ENCODE results near the gene FAM13A. TPM values are rescaled to one million over a fixed set of nuclear protein-coding genes. Genes with fewer than 3 reads are reported as not detected.

The FAM13A gene
- total RNA-seq, 2 experiments from 2014 or later: 9.6 to 10.2 TPM

GRCh38 chr4:88734403-88734949 lies 322.5 kb downstream of the FAM13A start:
- no peaks in the 10 kb centered on the region for H3K9me3 ChIP-seq (ENCODE audit: control insufficient read depth in 1 of 2, insufficient read depth in 1 of 2, low read length in 2 of 2)
- Mint-ChIP-seq H3K9me3 (no peaks in the 10 kb centered on the region), H3K4me1 (ENCODE audit: low read depth) (peaks cover 27% of the 10 kb centered on the region), H3K36me3 (ENCODE audit: low read depth) (peaks cover 15% of the 10 kb centered on the region), H3K27ac (peak overlapping the region; percentile 24), H3K27me3 (no peaks in the 10 kb centered on the region), H3K4me3 (no peak overlapping the region)
- no peaks in the 10 kb centered on the region for H3K27me3 ChIP-seq (ENCODE audit: control insufficient read depth in 1 of 2, insufficient read depth in 2 of 2, low read length in 2 of 2)
- ChIA-PET CTCF (no interaction called here), POLR2A (no interaction called here)
- H3K27ac ChIP-seq (ENCODE audit: low read depth in 1 of 2, low read length in 2 of 2): no peak overlapping the region
- peaks cover 23% of the 10 kb centered on the region for H3K36me3 ChIP-seq (ENCODE audit: insufficient read depth, low read length)
- no peak for DNase-seq
- TF ChIP-seq CTCF (IDR thresholded peaks at IDR 0.05): no peak
- ATAC-seq (ENCODE audit: poor library complexity): no peak
- H3K4me1 ChIP-seq (ENCODE audit: insufficient read depth, low read length): peaks cover 17% of the 10 kb centered on the region
- intact Hi-C loops (cut with DNase I, micrococcal nuclease): no loop called here
- no peak overlapping the region for H3K4me3 ChIP-seq (ENCODE audit: low read length)

DNA sequence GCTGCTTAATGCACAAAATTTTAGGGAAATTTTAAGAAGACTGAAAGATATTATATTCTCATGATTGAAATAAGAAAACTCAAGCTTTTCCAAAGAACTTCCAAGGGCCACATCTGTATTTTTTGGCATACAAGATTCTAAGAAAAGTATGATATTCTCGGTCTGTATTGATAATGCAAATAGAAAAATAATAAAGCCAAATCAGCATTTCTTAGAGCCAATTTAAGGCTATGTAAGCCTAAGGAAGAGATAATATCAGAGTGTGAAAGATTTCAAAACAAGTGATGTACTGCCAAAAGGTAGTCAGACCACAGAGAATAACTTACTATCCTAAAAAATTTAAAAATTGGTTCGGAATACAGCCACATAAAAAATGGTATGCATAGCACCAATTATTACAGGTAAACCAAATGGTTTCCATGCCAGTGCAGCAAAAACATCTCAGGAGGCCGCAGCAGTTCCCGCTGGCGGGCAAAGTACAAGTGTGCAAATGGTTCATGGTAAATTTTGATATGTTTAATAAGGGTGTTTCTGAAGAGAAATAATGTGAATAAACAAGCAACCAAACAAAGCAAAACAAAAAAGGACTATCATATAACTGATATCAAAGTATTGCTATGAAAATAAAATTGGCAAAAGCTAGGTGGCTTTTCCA lies 324.1 kb downstream of the FAM13A start:
- H3K27ac Mint-ChIP-seq: no peak overlapping the region
- ChIA-PET CTCF (no interaction called here), POLR2A (no interaction called here)
- no peaks in the 10 kb centered on the region for H3K27me3 Mint-ChIP-seq
- Histone ChIP-seq H3K27me3 (ENCODE audit: control insufficient read depth in 1 of 2, insufficient read depth in 2 of 2, low read length in 2 of 2) (no peaks in the 10 kb centered on the region), H3K9me3 (ENCODE audit: control insufficient read depth in 1 of 2, insufficient read depth in 1 of 2, low read length in 2 of 2) (no peaks in the 10 kb centered on the region), H3K27ac (ENCODE audit: low read depth in 1 of 2, low read length in 2 of 2) (no peak overlapping the region), H3K36me3 (ENCODE audit: insufficient read depth, low read length) (peaks cover 33% of the 10 kb centered on the region), H3K4me1 (ENCODE audit: insufficient read depth, low read length) (peaks cover 6% of the 10 kb centered on the region), H3K4me3 (ENCODE audit: low read length) (no peak overlapping the region)
- TF ChIP-seq CTCF (IDR thresholded peaks at IDR 0.05): no peak
- DNase-seq (no peak), ATAC-seq (ENCODE audit: poor library complexity) (no peak)
- H3K36me3 Mint-ChIP-seq (ENCODE audit: low read depth): peaks cover 27% of the 10 kb centered on the region
- intact Hi-C loops (cut with DNase I, micrococcal nuclease): no loop called here
- H3K9me3 Mint-ChIP-seq: no peaks in the 10 kb centered on the region
- H3K4me1 Mint-ChIP-seq (ENCODE audit: low read depth): peaks cover 16% of the 10 kb centered on the region
- H3K4me3 Mint-ChIP-seq: no peak overlapping the region

- Histone ChIP-seq H3K4me1 (ENCODE audit: insufficient read depth, low read length) (no peaks in the 10 kb centered on the region), H3K4me3 (ENCODE audit: low read length) (no peak overlapping the region), H3K36me3 (ENCODE audit: insufficient read depth, low read length) (peaks cover 46% of the 10 kb centered on the region), H3K9me3 (ENCODE audit: control insufficient read depth in 1 of 2, insufficient read depth in 1 of 2, low read length in 2 of 2) (no peaks in the 10 kb centered on the region), H3K27ac (ENCODE audit: low read depth in 1 of 2, low read length in 2 of 2) (no peak overlapping the region), H3K27me3 (ENCODE audit: control insufficient read depth in 1 of 2, insufficient read depth in 2 of 2, low read length in 2 of 2) (no peaks in the 10 kb centered on the region)
- POLR2A ChIA-PET: no interaction called here
- no peak for TF ChIP-seq CTCF (IDR thresholded peaks at IDR 0.05)
- no peaks in the 10 kb centered on the region for H3K27me3 Mint-ChIP-seq
- CTCF ChIA-PET: interaction anchor here (1.3 kb wide), 1 partner anchor 12 kb away, joined by 3 read pairs; no protein-coding TSS in a partner anchor
- intact Hi-C loops (cut with DNase I, micrococcal nuclease): no loop called here
- no peak overlapping the region for H3K4me3 Mint-ChIP-seq
- DNase-seq (no peak), ATAC-seq (ENCODE audit: poor library complexity) (no peak)
- H3K27ac Mint-ChIP-seq: no peak overlapping the region
- H3K9me3 Mint-ChIP-seq: no peaks in the 10 kb centered on the region
- peaks cover 2% of the 10 kb centered on the region for H3K4me1 Mint-ChIP-seq (ENCODE audit: low read depth)
- peaks cover 42% of the 10 kb centered on the region for H3K36me3 Mint-ChIP-seq (ENCODE audit: low read depth)
These were observed 325.6 kb downstream of the FAM13A start for GRCh38 chr4:88731381-88731780.
